ENCODE data around the gene IHH. TPM values are rescaled to one million over a fixed set of nuclear protein-coding genes. Genes with fewer than 3 reads are reported as not detected.

IHH gene
- total RNA-seq, 1 experiment from 2014 or later, result not detected

DNA sequence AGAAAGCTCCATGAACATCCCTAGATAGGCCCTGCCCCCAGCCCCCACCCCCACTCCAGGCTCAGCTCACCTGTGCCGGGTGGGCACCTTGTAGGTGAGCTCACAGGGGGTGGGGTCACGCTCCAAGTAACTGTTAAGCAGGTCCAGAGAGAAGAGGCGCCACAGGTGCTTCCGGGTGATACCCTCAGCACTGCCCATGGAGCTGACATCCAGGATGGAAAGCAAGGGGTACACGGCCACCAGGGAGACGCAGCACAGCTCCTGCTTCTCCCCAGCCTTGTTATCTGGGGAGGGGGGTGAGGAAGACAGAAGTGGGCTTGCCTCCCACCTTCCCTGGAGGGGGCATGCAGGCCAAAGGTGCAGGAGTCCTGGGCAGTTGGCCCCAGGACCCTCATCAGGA, 41.3 kb downstream of the IHH start:
- peaks cover 6 to 7% of the 10 kb centered on the region in 2 experiments for H3K4me1 Mint-ChIP-seq
- WGBS (ENCODE audit: extremely low coverage, insufficient read length, low lambda C conversion rate), result no CpG with 5 or more reads among the region's 6 CpGs
- H2BK15ac ChIP-seq (ENCODE audit: low read depth, low read length), result no peak overlapping the region

More for the DNA sequence above, 41.3 kb downstream of the IHH start:
- Mint-ChIP-seq H3K27ac (no peak overlapping the region), H3K27me3 (ENCODE audit: low read depth) (peaks cover 28% of the 10 kb centered on the region), H3K4me3 (no peak overlapping the region), H3K9me3 (no peaks in the 10 kb centered on the region), H3K36me3 (ENCODE audit: insufficient read depth in 1 of 3, low read depth in 3 of 3) (no peaks in the 10 kb centered on the region)
- H2BK12ac ChIP-seq (ENCODE audit: insufficient read length, low read depth, low read length), result no peak overlapping the region
- DNase-seq, result no peak
- H3K56ac ChIP-seq (ENCODE audit: insufficient read length, low read depth, low read length), result no peak overlapping the region
- no peak overlapping the region for H4K91ac ChIP-seq (ENCODE audit: insufficient read length, low read depth, low read length)
- no peak overlapping the region for H2AFZ ChIP-seq (ENCODE audit: low read length)
- no peaks in the 10 kb centered on the region for H3K9me3 ChIP-seq (ENCODE audit: control insufficient read depth, low read depth, low read length)
- no peak overlapping the region for H4K8ac ChIP-seq (replicated peaks; ENCODE audit: insufficient read length, low read depth, low read length)
- H3K27ac ChIP-seq (ENCODE audit: insufficient read length, low read depth, low read length), result no peak overlapping the region
- TF ChIP-seq, protein P1, sequence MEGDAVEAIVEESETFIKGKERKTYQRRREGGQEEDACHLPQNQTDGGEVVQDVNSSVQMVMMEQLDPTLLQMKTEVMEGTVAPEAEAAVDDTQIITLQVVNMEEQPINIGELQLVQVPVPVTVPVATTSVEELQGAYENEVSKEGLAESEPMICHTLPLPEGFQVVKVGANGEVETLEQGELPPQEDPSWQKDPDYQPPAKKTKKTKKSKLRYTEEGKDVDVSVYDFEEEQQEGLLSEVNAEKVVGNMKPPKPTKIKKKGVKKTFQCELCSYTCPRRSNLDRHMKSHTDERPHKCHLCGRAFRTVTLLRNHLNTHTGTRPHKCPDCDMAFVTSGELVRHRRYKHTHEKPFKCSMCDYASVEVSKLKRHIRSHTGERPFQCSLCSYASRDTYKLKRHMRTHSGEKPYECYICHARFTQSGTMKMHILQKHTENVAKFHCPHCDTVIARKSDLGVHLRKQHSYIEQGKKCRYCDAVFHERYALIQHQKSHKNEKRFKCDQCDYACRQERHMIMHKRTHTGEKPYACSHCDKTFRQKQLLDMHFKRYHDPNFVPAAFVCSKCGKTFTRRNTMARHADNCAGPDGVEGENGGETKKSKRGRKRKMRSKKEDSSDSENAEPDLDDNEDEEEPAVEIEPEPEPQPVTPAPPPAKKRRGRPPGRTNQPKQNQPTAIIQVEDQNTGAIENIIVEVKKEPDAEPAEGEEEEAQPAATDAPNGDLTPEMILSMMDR (conservative IDR thresholded peaks at IDR 0.05), result no peak
- no peaks in the 10 kb centered on the region for H3K79me2 ChIP-seq (ENCODE audit: insufficient read depth, low read length)
- H4K20me1 ChIP-seq (ENCODE audit: control insufficient read depth, insufficient read depth, insufficient read length), result no peaks in the 10 kb centered on the region
- H3K4me2 ChIP-seq (ENCODE audit: insufficient read depth, insufficient read length, low read length), result no peak overlapping the region
- H3K14ac ChIP-seq (ENCODE audit: insufficient read depth, low read length), result no peak overlapping the region; the same call in 1 of the 2 replicates
- no peaks in the 10 kb centered on the region for H3K4me1 ChIP-seq (ENCODE audit: insufficient read depth, low read length)
- no peaks in the 10 kb centered on the region for H3K23me2 ChIP-seq (ENCODE audit: insufficient read length, low read depth, low read length, poor library complexity, severe bottlenecking)
- no peak overlapping the region for H2BK5ac ChIP-seq (ENCODE audit: insufficient read length, low read length)
- H3T11ph ChIP-seq (ENCODE audit: low read length), result no peak overlapping the region
- H3K27me3 ChIP-seq (ENCODE audit: insufficient read depth, low read length), result no peaks in the 10 kb centered on the region; the same call in 1 of the 2 replicates
- no peak overlapping the region for H2BK120ac ChIP-seq (ENCODE audit: low read depth, low read length, poor library complexity, severe bottlenecking)
- H4K5ac ChIP-seq (ENCODE audit: insufficient read length, low read depth, low read length), result no peak overlapping the region
- H3K23ac ChIP-seq (ENCODE audit: insufficient read length, low read depth, low read length), result no peak overlapping the region
- H2BK20ac ChIP-seq (ENCODE audit: low read depth, low read length, poor library complexity, severe bottlenecking), result no peak overlapping the region
- no peaks in the 10 kb centered on the region for H3K79me1 ChIP-seq (ENCODE audit: insufficient read depth, low read depth, low read length, poor library complexity, severe bottlenecking)
- no peak overlapping the region for H2AK5ac ChIP-seq (ENCODE audit: insufficient read length, low read length)
- H3K18ac ChIP-seq (ENCODE audit: insufficient read length, low read depth, low read length), result no peak overlapping the region
- H3K9ac ChIP-seq (ENCODE audit: extremely low read depth, insufficient read length, low read length), result no peak overlapping the region
- H3K4ac ChIP-seq (ENCODE audit: low read depth, low read length), result no peak overlapping the region
